Measurements from ENCODE around the gene RNFT2. TPM values are rescaled to one million over a fixed set of nuclear protein-coding genes. Genes with fewer than 3 reads are reported as not detected.

RNFT2 gene
- total and polyA plus RNA-seq, 3 donors from 2014 or later, result 6.8 to 11.7 (median 9.0) TPM

DNA sequence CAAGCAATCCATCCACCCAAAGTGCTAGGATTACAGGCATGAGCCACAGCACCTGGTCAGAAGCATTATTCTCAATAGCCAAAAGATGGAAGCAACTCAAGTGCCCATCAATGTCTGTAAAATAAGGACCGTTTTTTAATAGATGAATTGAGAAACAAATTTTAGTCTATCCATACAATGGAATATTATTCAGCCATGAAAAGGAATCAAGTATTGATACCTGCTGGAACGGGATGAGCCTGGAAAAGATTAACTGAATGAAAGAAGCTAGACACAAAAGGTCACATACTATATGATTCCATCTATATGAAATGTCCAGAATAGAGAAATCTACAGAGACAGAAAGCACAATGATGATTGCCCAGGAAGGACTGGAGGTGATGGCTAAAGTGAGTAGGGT is 163.5 kb downstream of the RNFT2 start:
- no peaks in the 10 kb centered on the region for H3K27me3 ChIP-seq
- 78 to 88% methylated on average over 2 of the region's 2 CpGs for WGBS, 2 donors

More for the DNA sequence above, 163.5 kb downstream of the RNFT2 start:
- Histone ChIP-seq H3K9me3 (no peaks in the 10 kb centered on the region), H3K4me1 (no peaks in the 10 kb centered on the region), H3K4me3 (no peak overlapping the region), H3K27ac (no peak overlapping the region), H3K36me3 (ENCODE audit: low read depth, missing control alignments) (no peaks in the 10 kb centered on the region)
- intact Hi-C loops (cut with DNase I; ENCODE audit: low total_unique reads), result no loop called here
- TF ChIP-seq CTCF (IDR thresholded peaks at IDR 0.05), result no peak
- no peak for TF ChIP-seq POLR2A (IDR thresholded peaks at IDR 0.05)
- no peak for DNase-seq

Small RNAs within 50 kb of the gene (small RNA-seq; reads per million reads assigned to genes)
- gene RNU6-558P, result 0 reads per million in 2 donors

Other genes starting within 250 kb of the RNFT2 start
- 1 to 10 TPM; 1.0 to 1.5 TPM for gene MAP1LC3B2, start 178.9 kb upstream of the RNFT2 start, total RNA-seq
- gene MAP1LC3B2, start 178.9 kb upstream of the RNFT2 start, polyA plus RNA-seq (ENCODE audit: insufficient read depth, low read depth, low replicate concordance), result 2.1 TPM
- 10 to 100 TPM; 23.4 to 25.5 TPM for gene SPRING1, start 246 bp upstream of the RNFT2 start, total RNA-seq
- 25.1 TPM for gene SPRING1, start 246 bp upstream of the RNFT2 start, polyA plus RNA-seq (ENCODE audit: insufficient read depth, low read depth, low replicate concordance)
- 1 to 10 TPM; 1.4 to 2.5 TPM for gene HRK, start 143.1 kb downstream of the RNFT2 start, total RNA-seq
- 0.57 TPM for gene HRK, start 143.1 kb downstream of the RNFT2 start, polyA plus RNA-seq (ENCODE audit: insufficient read depth, low read depth, low replicate concordance)
- 10 to 100 TPM; 31.0 to 32.8 TPM for gene FBXW8, start 172.6 kb downstream of the RNFT2 start, total RNA-seq
- gene FBXW8, start 172.6 kb downstream of the RNFT2 start, polyA plus RNA-seq (ENCODE audit: insufficient read depth, low read depth, low replicate concordance), result 11.1 TPM